SK-N-SH (cell line): Measurements from ENCODE around the gene DLG2. TPM values are rescaled to one million over a fixed set of nuclear protein-coding genes. Genes with fewer than 3 reads are reported as not detected.

Experiments used
- EP300 ChIP-seq, 2 experiments: IDR thresholded peaks; 2 replicates each; pipeline versions ENCODE4 v1.4.0 to v1.6.1; 2012; ENCODE audit warnings: borderline replicate concordance in 1 of 2, low read depth in 1 of 2, low read length in 1 of 2
- EZH2phosphoT487 ChIP-seq: fragments of 200-600 bp; sonication (generic); IDR thresholded peaks from 2 replicates; pipeline ENCODE4 v1.6.1; 2017; ENCODE audit warnings: low read depth, mixed run types, mild to moderate bottlenecking, antibody characterized with exemption, moderate library complexity, borderline replicate concordance
- FOSL2 ChIP-seq: IDR thresholded peaks from 2 replicates; pipeline ENCODE4 v1.4.0; 2012; ENCODE audit warnings: low read depth, mild to moderate bottlenecking, moderate library complexity, borderline replicate concordance
- FOXJ3 ChIP-seq: sonication (generic); formaldehyde crosslinking; IDR thresholded peaks from 2 replicates; pipeline ENCODE4 v1.5.1; 2020; ENCODE audit warnings: mild to moderate bottlenecking, missing genetic modification reagents
- FOXM1 ChIP-seq: IDR thresholded peaks from 2 replicates; pipeline ENCODE4 v1.4.0; 2012; ENCODE audit warnings: low read depth, mild to moderate bottlenecking
- GABPA ChIP-seq: IDR thresholded peaks from 2 replicates; pipeline ENCODE4 v1.4.0; 2012; ENCODE audit warnings: low read depth, mild to moderate bottlenecking
- MEF2A ChIP-seq: IDR thresholded peaks from 2 replicates; pipeline ENCODE4 v1.4.0; 2012; ENCODE audit warnings: low read depth, borderline replicate concordance
- MXI1 ChIP-seq: IDR thresholded peaks from 2 replicates; pipeline ENCODE4 v1.6.1; 2012; ENCODE audit warnings: mild to moderate bottlenecking, low read depth, low read length, improper control_type of control experiment
- NFIC ChIP-seq: IDR thresholded peaks from 2 replicates; pipeline ENCODE4 v1.4.0; 2012; ENCODE audit warnings: borderline replicate concordance
- NRF1 ChIP-seq: IDR thresholded peaks from 2 replicates; pipeline ENCODE4 v1.6.1; 2012; ENCODE audit warnings: low read depth, mild to moderate bottlenecking, low read length
- POLR2AphosphoS5 ChIP-seq: IDR thresholded peaks from 2 replicates; pipeline ENCODE4 v1.6.1; 2012; ENCODE audit warnings: low read depth, low read length
- RAD21 ChIP-seq: IDR thresholded peaks from 2 replicates; pipeline ENCODE4 v1.6.1; 2012; ENCODE audit warnings: mild to moderate bottlenecking, low read length
- RCOR1 ChIP-seq: fragments of 150-350 bp; IDR thresholded peaks from 2 replicates; pipeline ENCODE4 v1.6.1; 2017; ENCODE audit warnings: antibody characterized with exemption, low read length
- RXRA ChIP-seq: IDR thresholded peaks from 2 replicates; pipeline ENCODE4 v1.4.0; 2012; ENCODE audit warnings: low read depth, mild to moderate bottlenecking, borderline replicate concordance
- SIN3A ChIP-seq: IDR thresholded peaks from 2 replicates; pipeline ENCODE4 v1.6.1; 2012; ENCODE audit warnings: low read depth, mild to moderate bottlenecking, low read length, moderate library complexity, borderline replicate concordance
- SMC3 ChIP-seq: IDR thresholded peaks from 2 replicates; pipeline ENCODE4 v1.6.1; 2012; ENCODE audit warnings: low read depth, low read length, improper control_type of control experiment
- TAF1 ChIP-seq: IDR thresholded peaks from 2 replicates; pipeline ENCODE4 v1.6.1; 2012; ENCODE audit warnings: low read depth, mild to moderate bottlenecking, low read length, moderate library complexity, borderline replicate concordance
- TCF12 ChIP-seq: IDR thresholded peaks from 2 replicates; pipeline ENCODE4 v1.4.0; 2012
- TEAD4 ChIP-seq: IDR thresholded peaks from 2 replicates; pipeline ENCODE4 v1.4.0; 2012; ENCODE audit warnings: mild to moderate bottlenecking, borderline replicate concordance; ENCODE audit not compliant: insufficient read depth
- polyA plus RNA-seq, 3 experiments: library from polyadenylated mRNA; depleted of rRNA; stranded (reverse); fragments of >200 nt; gene quantifications; 2 replicates each; pipeline ENCODE4 v1.2.3, GENCODE V29; 2012
- TF ChIP-seq, protein P1 (sequence below): fragments of 150-350 bp; IDR thresholded peaks from 2 replicates; pipeline ENCODE4 v1.6.1; 2016; ENCODE audit warnings: mild to moderate bottlenecking, low read depth, low read length
- TF ChIP-seq, protein P2 (sequence below): IDR thresholded peaks from 2 replicates; pipeline ENCODE4 v1.4.0; 2012; ENCODE audit warnings: low read depth, borderline replicate concordance
- TF ChIP-seq, protein P3 (sequence below): fragments of 150-350 bp; IDR thresholded peaks from 2 replicates; pipeline ENCODE4 v1.6.1; 2017; ENCODE audit warnings: antibody characterized with exemption, low read length, low read depth, borderline replicate concordance
- TF ChIP-seq, protein P4 (sequence below): IDR thresholded peaks from 2 replicates; pipeline ENCODE4 v1.4.0; 2012; ENCODE audit warnings: low read depth
- TF ChIP-seq, protein P5 (sequence below): fragments of 200-600 bp; sonication (generic); IDR thresholded peaks from 2 replicates; pipeline ENCODE4 v1.6.1; 2017; ENCODE audit warnings: antibody characterized with exemption, mild to moderate bottlenecking, moderate library complexity
- TF ChIP-seq, protein P6 (sequence below): IDR thresholded peaks from 2 replicates; pipeline ENCODE4; 2012

Gene DLG2
- polyA plus RNA-seq, 1 of the 3 experiments (the other 2 are of a cell fraction) = 0.21 TPM

DNA sequence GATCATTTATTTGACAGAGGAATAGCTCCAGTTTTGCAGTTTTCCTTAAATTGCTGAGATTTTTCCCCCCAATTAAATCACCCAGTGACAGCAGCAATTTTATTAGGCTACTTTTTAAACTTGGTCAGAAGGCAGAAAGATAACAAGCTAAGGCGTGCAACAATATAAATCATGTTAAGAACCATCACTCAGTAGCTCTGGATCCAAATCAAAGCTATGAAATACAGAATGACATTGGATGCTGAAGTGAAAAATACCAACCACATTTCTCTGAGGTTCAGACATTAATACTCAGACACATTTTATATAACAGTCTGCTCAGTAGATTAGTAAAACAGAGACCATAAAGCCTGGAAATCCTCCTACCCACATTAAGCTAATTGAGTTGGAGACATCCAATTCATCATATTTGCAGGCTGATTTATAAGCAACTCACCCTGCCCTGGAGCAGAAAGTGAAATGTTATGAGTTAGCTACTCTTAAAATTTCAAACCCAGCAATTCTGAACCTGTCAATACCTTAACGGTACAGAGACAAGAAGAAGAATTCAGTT is 1108.4 kb downstream of the DLG2 start (continued):
- TF ChIP-seq NRF1 = no peak
- no peak for TF ChIP-seq FOXJ3 (CRISPR knock-in tag)
- no peak for TF ChIP-seq RXRA
- no peak for TF ChIP-seq TEAD4
- TF ChIP-seq MXI1 = no peak
- TF ChIP-seq FOXM1 = no peak
- no peak for TF ChIP-seq NFIC
- TF ChIP-seq, protein P1, sequence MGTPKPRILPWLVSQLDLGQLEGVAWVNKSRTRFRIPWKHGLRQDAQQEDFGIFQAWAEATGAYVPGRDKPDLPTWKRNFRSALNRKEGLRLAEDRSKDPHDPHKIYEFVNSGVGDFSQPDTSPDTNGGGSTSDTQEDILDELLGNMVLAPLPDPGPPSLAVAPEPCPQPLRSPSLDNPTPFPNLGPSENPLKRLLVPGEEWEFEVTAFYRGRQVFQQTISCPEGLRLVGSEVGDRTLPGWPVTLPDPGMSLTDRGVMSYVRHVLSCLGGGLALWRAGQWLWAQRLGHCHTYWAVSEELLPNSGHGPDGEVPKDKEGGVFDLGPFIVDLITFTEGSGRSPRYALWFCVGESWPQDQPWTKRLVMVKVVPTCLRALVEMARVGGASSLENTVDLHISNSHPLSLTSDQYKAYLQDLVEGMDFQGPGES = no peak
- peak; percentile 20 to 98; a peak in 3 of 4 replicates for TF ChIP-seq EP300 (IDR thresholded peaks at IDR 0.05; ENCODE audit: borderline replicate concordance in 1 of 2, low read depth in 1 of 2, low read length in 1 of 2)
- TF ChIP-seq, protein P2, sequence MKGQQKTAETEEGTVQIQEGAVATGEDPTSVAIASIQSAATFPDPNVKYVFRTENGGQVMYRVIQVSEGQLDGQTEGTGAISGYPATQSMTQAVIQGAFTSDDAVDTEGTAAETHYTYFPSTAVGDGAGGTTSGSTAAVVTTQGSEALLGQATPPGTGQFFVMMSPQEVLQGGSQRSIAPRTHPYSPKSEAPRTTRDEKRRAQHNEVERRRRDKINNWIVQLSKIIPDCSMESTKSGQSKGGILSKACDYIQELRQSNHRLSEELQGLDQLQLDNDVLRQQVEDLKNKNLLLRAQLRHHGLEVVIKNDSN = no peak
- peak; percentile 57; the same call in 1 of the 2 replicates for TF ChIP-seq POLR2AphosphoS5
- no peak for TF ChIP-seq MEF2A
- TF ChIP-seq, protein P3, sequence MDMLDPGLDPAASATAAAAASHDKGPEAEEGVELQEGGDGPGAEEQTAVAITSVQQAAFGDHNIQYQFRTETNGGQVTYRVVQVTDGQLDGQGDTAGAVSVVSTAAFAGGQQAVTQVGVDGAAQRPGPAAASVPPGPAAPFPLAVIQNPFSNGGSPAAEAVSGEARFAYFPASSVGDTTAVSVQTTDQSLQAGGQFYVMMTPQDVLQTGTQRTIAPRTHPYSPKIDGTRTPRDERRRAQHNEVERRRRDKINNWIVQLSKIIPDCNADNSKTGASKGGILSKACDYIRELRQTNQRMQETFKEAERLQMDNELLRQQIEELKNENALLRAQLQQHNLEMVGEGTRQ = no peak
- TF ChIP-seq, protein P4, sequence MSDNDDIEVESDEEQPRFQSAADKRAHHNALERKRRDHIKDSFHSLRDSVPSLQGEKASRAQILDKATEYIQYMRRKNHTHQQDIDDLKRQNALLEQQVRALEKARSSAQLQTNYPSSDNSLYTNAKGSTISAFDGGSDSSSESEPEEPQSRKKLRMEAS = no peak
- peak; percentile 81 for TF ChIP-seq TCF12
- TF ChIP-seq SMC3 = no peak
- TF ChIP-seq, protein P5, sequence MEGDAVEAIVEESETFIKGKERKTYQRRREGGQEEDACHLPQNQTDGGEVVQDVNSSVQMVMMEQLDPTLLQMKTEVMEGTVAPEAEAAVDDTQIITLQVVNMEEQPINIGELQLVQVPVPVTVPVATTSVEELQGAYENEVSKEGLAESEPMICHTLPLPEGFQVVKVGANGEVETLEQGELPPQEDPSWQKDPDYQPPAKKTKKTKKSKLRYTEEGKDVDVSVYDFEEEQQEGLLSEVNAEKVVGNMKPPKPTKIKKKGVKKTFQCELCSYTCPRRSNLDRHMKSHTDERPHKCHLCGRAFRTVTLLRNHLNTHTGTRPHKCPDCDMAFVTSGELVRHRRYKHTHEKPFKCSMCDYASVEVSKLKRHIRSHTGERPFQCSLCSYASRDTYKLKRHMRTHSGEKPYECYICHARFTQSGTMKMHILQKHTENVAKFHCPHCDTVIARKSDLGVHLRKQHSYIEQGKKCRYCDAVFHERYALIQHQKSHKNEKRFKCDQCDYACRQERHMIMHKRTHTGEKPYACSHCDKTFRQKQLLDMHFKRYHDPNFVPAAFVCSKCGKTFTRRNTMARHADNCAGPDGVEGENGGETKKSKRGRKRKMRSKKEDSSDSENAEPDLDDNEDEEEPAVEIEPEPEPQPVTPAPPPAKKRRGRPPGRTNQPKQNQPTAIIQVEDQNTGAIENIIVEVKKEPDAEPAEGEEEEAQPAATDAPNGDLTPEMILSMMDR = no peak
- no peak for TF ChIP-seq FOSL2
- no peak for TF ChIP-seq SIN3A
- no peak for TF ChIP-seq TAF1
- no peak for TF ChIP-seq GABPA
- peak; percentile 87 for TF ChIP-seq RCOR1
- TF ChIP-seq EZH2phosphoT487 = no peak
- TF ChIP-seq, protein P6, sequence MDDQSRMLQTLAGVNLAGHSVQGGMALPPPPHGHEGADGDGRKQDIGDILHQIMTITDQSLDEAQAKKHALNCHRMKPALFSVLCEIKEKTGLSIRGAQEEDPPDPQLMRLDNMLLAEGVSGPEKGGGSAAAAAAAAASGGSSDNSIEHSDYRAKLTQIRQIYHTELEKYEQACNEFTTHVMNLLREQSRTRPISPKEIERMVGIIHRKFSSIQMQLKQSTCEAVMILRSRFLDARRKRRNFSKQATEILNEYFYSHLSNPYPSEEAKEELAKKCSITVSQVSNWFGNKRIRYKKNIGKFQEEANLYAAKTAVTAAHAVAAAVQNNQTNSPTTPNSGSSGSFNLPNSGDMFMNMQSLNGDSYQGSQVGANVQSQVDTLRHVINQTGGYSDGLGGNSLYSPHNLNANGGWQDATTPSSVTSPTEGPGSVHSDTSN = peak; percentile 83
- TF ChIP-seq RAD21 = no peak
